Fibroblast of skin of right biceps (primary cell): ENCODE measurements around the gene MAP3K4.

Experiments
- DNase-seq: peaks from one replicate; pipeline ENCODE4 v3.0.0-alpha.2; 2013

Gene MAP3K4

DNA sequence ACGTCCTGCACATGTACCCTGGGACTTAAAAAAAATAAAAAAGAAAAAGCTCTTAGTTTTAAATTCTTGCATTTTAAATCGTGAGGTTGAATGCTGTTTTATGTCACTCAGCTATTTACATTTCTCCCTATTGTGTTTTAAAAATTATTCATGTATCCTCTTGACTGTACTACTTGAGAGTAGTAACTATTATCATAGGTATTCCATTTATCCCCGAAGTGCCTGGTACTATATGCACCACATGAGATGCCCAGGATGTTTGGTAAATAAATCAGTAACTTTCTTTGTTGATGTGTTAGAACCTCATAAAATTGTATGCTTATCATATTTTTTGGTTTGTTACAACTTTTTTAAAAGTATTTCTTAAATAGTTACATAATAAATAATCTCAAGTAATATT lies 18.4 kb downstream of the MAP3K4 start:
- DNase-seq, result no peak

- DNase-seq, result peak; percentile 44
Observed at GRCh38 chr6:161010418-161010817, 18.8 kb downstream of the MAP3K4 start.

- no peak for DNase-seq
Observed at GRCh38 chr6:161011492-161012480, 20.2 kb downstream of the MAP3K4 start.

- no peak for DNase-seq
Observed at GRCh38 chr6:161013695-161014094, 22.1 kb downstream of the MAP3K4 start.

GRCh38 chr6:161017766-161018564 lies 26.4 kb downstream of the MAP3K4 start:
- no peak for DNase-seq

GRCh38 chr6:161019324-161019839 lies 27.8 kb downstream of the MAP3K4 start:
- DNase-seq, result no peak

DNA sequence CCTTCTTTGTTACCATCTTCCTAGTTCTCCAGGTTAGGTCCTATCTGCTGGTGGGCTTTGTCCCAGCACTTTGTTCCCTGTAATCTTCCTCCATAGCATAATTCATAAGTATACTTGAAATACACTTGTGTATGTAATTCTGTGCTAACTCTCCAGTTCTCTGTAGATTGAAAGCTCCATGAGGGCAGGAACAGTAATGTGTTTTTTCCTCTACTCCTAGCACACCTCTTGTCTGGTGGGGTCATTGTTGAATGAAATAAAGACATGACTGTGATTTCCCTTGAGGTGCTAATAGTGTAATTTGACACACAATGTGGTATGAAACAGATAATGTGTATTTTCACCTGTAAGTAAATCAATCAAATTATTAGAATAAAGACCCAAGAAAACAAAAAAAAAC lies 30.0 kb downstream of the MAP3K4 start:
- DNase-seq, result no peak

DNA sequence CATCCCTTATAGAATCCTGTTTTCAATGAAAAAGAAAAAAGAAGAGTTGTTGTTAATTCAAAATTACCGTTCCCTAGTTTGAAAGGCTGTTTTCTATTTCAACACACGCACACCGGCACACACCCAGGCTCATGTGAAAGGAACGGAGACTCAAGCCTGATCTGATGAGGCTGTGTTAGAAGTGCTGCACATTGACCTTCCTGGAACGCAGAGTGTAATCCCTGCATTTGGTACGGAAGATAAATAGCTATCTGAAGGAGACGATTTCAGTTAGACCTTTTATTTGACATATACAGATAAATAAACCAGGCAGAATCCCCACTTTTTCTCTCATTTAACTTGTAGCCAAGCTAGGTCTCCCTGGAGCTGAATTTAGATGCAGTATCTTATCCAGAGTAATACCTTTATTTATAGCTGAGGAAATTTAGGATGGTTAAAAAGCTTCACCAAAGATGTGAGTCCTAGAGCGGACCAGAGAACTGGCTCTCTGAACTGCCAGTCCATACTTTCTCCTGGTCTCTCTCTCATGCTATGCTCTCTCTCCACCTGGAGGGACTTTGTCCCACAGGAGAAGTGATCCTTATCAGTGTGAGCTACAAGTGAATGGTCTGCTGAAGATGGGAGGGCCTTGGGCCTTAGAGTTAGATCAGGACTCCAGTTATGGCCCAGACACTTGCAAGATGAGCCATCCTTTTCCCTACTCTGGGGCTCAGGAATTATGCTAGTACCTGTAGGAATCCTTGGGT lies 30.6 kb downstream of the MAP3K4 start:
- no peak for DNase-seq

GRCh38 chr6:161023316-161023715 lies 31.7 kb downstream of the MAP3K4 start:
- DNase-seq, result peak; percentile 63

DNA sequence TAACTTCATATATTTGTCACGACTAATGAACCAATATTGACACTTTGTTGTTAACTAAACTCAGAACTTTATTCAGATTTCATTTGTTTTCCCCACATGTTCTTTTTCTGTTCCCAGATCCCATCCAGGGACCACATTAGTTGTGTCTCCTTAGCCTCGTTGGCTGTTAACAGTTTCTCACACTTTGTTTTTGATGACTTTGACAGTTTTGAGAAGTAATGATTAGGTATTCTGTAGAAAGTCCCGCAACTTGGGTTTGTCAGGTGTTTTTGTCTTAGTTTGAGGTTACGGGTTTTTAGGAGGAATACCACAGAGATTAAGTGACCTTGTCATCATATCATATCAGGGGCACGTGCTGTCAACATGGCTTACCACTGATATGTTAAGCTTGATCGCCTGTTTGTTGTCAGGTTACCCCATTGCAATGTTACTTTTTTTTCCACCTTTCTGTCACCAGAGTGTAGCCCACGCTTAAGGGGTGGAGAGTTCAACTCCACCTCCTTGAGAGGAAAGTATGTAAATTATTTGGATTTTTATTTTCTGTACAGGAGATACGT lies 32.9 kb downstream of the MAP3K4 start:
- DNase-seq, result no peak

DNA sequence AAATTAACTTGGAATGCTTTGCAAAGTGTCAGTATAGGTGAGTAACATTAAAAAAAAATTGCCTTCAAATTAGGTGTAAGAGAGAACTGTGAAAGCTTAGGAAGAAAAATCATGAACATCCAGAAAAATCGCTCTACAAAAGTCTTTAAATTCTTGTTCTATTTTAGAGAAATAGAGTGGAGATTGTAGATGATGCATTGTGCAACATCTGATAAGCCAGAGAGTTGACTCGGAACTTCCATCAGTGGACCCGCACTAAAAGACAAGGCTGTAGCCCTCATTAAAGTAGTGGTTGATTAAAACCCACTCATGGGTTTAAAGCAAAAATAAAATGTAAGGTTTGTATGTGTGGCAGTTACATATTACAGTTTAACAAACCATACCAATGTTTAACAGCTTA lies 35.8 kb downstream of the MAP3K4 start:
- no peak for DNase-seq

DNA sequence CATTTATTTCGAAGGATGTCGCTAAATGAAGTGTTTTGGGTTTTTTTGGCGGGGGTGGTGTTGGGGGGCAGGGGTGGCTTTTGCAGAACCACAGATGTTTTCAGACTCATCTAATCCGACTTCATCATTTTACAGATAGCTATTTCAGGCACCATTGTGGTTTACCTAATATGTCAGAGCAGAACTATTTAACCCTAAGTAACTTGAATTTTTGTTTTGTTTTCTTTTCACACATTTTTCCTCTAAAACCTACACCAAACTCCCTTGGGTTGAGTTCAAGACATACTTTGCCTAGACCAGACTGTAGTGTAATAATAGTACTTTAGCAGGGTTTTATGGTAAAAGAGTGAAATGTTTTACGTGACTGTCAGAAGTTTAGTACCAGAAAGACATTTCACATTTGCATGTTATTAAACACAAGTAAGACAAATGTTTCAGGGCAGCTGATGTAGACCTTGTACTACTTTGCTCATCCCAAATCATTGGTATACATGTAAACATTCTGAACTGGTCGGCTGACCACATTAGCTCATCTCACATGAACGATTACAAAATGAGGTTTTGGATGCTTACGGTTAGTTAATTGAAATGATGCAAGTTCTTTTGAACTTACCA lies 37.7 kb downstream of the MAP3K4 start:
- DNase-seq, result peak; percentile 95

DNA sequence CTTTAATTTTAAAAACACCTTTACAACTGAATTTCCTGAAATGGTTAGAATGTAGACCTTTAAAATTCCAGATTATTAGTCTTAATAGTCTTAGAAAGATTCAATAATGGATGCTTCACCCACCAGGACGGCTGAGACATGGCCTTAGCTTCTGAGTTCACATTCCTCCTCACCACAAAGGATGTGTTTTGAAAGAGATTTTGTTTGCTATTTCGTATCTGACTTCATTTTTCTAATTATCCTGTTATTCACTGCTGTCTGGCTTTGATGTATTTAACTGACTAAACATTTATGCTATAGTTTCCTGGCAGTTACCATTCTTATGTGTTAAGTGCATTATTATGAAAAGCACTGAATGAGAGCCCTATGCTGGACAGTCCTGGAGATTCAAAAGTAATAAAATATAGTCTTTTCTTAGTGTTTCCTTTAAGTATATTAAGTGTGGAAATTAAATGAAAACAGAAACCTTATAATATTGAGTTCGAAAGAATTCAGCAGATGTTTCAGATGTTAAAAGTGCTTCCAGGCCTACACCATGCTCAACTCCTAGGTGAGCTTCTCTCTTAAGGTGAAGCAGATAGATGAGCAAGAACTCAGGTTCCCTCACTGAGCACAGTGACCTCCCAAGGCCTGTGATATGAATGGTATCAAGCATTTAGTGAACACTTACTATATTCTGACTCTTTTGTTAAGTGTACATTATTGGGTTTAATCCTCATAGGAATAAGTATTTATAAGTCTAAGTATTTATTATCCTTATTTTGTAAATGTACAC lies 40.3 kb downstream of the MAP3K4 start:
- peak; percentile 81 for DNase-seq

GRCh38 chr6:161033667-161034066 lies 42.1 kb downstream of the MAP3K4 start:
- DNase-seq, result peak; percentile 69

- no peak for DNase-seq
Observed at GRCh38 chr6:161035182-161035980, 43.8 kb downstream of the MAP3K4 start.

- DNase-seq, result no peak
Observed at GRCh38 chr6:161035981-161036263, 44.4 kb downstream of the MAP3K4 start.

DNA sequence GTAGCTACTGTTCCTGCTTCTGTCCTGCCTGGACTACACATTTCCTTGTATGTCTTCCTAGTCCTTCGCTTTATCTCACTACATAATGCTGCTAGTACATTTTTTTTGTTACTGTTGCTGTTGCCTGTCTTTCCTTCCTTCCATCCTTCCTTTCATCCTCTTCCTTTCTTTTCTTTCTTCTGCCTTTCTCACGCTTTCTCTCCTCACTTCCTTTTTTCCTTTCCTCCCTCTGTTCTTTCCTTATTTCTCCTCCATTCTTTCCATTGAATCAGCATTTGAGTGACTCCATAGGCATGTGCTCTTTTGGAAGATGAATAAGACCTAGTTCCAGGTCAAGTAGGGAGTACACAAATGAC lies 46.3 kb downstream of the MAP3K4 start:
- no peak for DNase-seq

GRCh38 chr6:161038229-161039031 lies 46.9 kb downstream of the MAP3K4 start:
- peak; percentile 97 for DNase-seq

- no peak for DNase-seq
Observed at GRCh38 chr6:161041274-161041673, 49.7 kb downstream of the MAP3K4 start.

GRCh38 chr6:161044335-161044734 lies 52.8 kb downstream of the MAP3K4 start:
- peak; percentile 26 for DNase-seq
